Ishikawa (cell line): ENCODE measurements around the gene HTR3D.

ENCODE experiments used
- CEBPB ChIP-seq: IDR thresholded peaks from 2 replicates; pipeline ENCODE4 v1.6.1; 2012
- CREB1 ChIP-seq: IDR thresholded peaks from 2 replicates; pipeline ENCODE4 v1.6.1; 2012; ENCODE audit warnings: low read depth
- EGR1 ChIP-seq: IDR thresholded peaks from 2 replicates; pipeline ENCODE4 v1.6.1; 2012
- FOXM1 ChIP-seq: IDR thresholded peaks from 2 replicates; pipeline ENCODE4 v1.6.1; 2012; ENCODE audit warnings: low read depth, borderline replicate concordance
- MAX ChIP-seq: IDR thresholded peaks from 2 replicates; pipeline ENCODE4 v1.6.1; 2012
- RAD21 ChIP-seq: IDR thresholded peaks from 2 replicates; pipeline ENCODE4 v1.6.1; 2012; ENCODE audit warnings: low read depth
- TAF1 ChIP-seq: IDR thresholded peaks from 2 replicates; pipeline ENCODE4 v1.6.1; 2012; ENCODE audit warnings: low read depth, mild to moderate bottlenecking
- TEAD4 ChIP-seq: IDR thresholded peaks from 2 replicates; pipeline ENCODE4 v1.6.1; 2012
- YY1 ChIP-seq: IDR thresholded peaks from 2 replicates; pipeline ENCODE4 v1.6.1; 2012; ENCODE audit warnings: low read depth
- TF ChIP-seq, protein P1 (sequence below): IDR thresholded peaks from 2 replicates; pipeline ENCODE4 v1.6.1; 2012; ENCODE audit warnings: low read depth, mild to moderate bottlenecking

The HTR3D gene

DNA sequence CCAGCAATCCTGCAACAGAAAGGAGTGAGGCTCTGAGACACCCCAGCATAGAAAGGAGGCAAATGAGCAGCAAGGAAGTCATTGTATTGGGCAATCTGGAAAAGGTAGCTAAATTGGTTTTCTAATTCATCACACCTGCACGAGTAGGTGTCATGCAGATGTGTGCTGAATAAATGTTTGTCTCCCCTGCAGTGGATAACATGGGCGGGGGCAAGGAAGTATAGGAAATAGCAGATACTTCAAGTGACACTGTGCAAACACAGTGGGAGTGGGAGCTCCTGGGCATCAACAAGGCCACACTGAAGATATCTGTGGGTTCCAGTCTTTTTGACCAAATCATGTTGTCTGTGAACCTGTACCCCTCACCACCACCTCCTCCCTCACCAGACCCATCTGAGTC is 50.9 kb downstream of the HTR3D start:
- TF ChIP-seq, protein P1, sequence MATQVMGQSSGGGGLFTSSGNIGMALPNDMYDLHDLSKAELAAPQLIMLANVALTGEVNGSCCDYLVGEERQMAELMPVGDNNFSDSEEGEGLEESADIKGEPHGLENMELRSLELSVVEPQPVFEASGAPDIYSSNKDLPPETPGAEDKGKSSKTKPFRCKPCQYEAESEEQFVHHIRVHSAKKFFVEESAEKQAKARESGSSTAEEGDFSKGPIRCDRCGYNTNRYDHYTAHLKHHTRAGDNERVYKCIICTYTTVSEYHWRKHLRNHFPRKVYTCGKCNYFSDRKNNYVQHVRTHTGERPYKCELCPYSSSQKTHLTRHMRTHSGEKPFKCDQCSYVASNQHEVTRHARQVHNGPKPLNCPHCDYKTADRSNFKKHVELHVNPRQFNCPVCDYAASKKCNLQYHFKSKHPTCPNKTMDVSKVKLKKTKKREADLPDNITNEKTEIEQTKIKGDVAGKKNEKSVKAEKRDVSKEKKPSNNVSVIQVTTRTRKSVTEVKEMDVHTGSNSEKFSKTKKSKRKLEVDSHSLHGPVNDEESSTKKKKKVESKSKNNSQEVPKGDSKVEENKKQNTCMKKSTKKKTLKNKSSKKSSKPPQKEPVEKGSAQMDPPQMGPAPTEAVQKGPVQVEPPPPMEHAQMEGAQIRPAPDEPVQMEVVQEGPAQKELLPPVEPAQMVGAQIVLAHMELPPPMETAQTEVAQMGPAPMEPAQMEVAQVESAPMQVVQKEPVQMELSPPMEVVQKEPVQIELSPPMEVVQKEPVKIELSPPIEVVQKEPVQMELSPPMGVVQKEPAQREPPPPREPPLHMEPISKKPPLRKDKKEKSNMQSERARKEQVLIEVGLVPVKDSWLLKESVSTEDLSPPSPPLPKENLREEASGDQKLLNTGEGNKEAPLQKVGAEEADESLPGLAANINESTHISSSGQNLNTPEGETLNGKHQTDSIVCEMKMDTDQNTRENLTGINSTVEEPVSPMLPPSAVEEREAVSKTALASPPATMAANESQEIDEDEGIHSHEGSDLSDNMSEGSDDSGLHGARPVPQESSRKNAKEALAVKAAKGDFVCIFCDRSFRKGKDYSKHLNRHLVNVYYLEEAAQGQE: no peak
- TF ChIP-seq CREB1: no peak
- TF ChIP-seq RAD21: no peak
- no peak for TF ChIP-seq FOXM1
- no peak for TF ChIP-seq EGR1
- no peak for TF ChIP-seq YY1
- no peak for TF ChIP-seq TAF1
- TF ChIP-seq TEAD4: no peak

- TF ChIP-seq CEBPB (0 out of 2 replicates have a peak, but pooled peaks have one; percentile 41), MAX (no peak)
These were observed 53.9 kb downstream of the HTR3D start for GRCh38 chr3:184085389-184085852.
